ENCODE measurements around the gene LNPK.
"Not testable (repeated sequence)": the region's sequence is repeated elsewhere in the genome, so short reads cannot be mapped to it uniquely, and the experiment has no call there.

Gene LNPK

DNA sequence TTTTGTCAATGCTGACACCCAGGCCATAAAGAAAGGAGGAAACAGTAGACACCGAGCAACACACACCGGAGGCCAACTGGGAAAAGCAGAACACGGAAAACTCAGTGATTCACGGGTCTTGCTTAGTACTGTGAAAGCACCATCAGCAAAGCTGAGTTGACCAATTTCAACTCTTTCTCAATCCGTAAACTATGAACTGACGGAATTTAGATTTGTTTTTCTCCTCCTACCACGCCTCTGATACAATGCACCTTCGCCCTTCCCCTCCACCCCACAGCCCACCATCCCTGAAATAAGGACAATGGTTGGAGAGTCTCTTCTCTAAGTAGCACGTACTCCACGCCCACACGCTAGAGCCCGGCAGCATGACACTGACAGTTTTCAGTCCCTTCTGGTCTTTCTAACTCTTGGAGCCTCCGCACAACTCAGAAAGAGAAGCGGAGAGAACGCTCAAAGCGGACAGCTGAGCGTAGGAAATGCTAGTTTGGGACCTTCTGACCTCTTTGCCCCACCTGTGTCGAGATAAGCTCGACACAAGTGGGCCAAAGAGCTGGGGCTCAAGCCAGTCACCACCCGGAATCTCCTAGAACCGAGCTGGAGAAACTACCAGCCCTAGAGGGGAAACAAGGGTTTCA is 669 bp downstream of the LNPK start:
- peaks cover 24% of the 10 kb centered on the region for H3K4me1 Mint-ChIP-seq (ENCODE audit: low read depth)
- peak overlapping the region; percentile 90 for H3K27ac Mint-ChIP-seq
- DNase-seq (ENCODE audit: low spot score), result peak; percentile 56
- peaks cover 11% of the 10 kb centered on the region for H3K27me3 Mint-ChIP-seq (ENCODE audit: low read depth)
- H3K4me3 Mint-ChIP-seq, result peak overlapping the region; percentile 99
- no peaks in the 10 kb centered on the region for H3K36me3 Mint-ChIP-seq (ENCODE audit: low read depth)
- H3K9me3 Mint-ChIP-seq, result no peaks in the 10 kb centered on the region

DNA sequence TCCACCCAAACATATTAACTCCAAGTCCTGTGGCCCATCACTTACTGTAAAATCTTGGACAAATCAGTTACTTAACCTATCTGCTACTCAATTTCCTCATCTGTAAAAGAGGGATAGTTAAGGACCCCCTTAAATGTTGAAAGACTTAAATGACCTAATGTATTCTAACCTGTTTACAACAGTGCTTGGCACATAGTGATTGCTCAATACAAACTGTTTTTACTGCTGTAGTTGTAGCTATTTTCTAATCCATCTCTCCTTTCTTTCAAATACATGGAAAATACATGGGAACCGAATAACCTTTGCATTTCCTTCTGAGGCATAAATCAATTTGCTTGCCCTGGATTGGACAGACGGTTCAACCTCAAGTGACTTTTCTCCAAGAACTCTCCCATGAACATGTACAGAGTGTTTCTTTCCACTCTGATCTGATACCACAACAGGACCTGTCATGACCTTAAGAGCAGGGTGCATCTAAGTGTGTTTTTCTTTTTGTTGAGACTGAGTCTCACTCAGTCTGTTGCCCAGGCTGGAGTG is 2.7 kb downstream of the LNPK start:
- Mint-ChIP-seq H3K27me3 (ENCODE audit: low read depth) (peaks cover 3% of the 10 kb centered on the region), H3K36me3 (ENCODE audit: low read depth) (no peaks in the 10 kb centered on the region)
- DNase-seq (ENCODE audit: low spot score), result no peak

DNA sequence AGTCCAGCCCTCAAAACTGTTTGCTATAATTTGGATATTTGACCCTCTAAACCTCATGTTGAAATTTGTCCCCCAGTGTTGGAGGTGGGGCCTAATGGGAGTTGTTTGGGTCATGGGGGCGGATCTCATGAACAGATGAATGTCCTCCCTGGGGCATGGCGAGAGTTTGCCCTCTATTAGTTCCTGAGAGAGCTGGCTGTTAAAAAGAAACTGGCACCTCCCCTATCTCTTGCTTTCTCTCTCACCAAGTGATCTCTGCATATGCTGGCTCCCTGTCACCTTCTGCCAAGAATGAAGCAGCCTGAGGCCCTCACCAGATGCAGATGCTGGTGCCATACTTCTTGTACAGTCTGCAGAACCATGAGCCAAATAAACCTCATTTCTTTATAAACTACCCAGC is 12.0 kb downstream of the LNPK start:
- Mint-ChIP-seq H3K4me3 (no peak overlapping the region), H3K27ac (no peak overlapping the region), H3K4me1 (ENCODE audit: low read depth) (no peaks in the 10 kb centered on the region), H3K27me3 (ENCODE audit: low read depth) (no peaks in the 10 kb centered on the region), H3K9me3 (no peaks in the 10 kb centered on the region), H3K36me3 (ENCODE audit: low read depth) (peaks cover 24% of the 10 kb centered on the region)
- DNase-seq (ENCODE audit: low spot score), result no peak

More for the DNA sequence above, 2.7 kb downstream of the LNPK start:
- no peak overlapping the region for H3K4me3 Mint-ChIP-seq
- H3K9me3 Mint-ChIP-seq, result no peaks in the 10 kb centered on the region
- peaks cover 24% of the 10 kb centered on the region for H3K4me1 Mint-ChIP-seq (ENCODE audit: low read depth)
- H3K27ac Mint-ChIP-seq, result no peak overlapping the region

DNA sequence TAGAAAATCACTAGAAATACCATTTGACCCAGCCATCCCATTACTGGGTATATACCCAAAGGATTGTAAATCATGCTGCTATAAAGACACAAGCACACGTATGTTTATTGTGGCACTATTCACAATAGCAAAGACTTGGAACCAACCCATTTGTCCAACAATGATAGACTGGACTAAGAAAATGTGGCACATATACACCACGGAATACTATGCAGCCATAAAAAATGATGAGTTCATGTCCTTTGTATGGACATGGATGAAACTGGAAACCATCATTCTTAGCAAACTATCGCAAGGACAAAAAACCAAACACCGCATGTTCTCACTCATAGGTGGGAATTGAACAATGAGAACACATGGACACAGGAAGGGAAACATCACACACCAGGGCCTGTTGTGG is 14.9 kb downstream of the LNPK start:
- H3K36me3 Mint-ChIP-seq (ENCODE audit: low read depth), result peaks cover 39% of the 10 kb centered on the region
- not testable (repeated sequence) for H3K27me3 Mint-ChIP-seq (ENCODE audit: low read depth); H3K27ac Mint-ChIP-seq; H3K9me3 Mint-ChIP-seq; DNase-seq (ENCODE audit: low spot score); H3K4me3 Mint-ChIP-seq; H3K4me1 Mint-ChIP-seq (ENCODE audit: low read depth)

DNA sequence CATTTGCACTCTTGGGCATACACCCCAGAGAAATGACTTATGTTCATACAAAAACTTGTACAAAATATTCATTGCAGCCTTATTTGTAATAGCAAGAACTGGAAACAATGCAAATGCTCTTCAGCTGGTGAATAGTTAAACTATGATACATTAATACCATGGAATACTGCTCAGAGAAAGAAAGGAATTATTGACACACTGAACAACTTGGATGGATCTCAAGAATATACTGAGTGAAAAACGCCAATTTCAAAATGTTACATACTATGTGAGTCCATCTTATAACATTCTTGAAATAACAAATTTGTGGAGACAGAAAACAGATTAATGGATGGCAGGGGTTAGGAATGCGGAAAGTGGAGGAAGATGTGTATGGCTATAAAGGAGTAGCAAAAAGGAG is 17.2 kb downstream of the LNPK start:
- Mint-ChIP-seq H3K36me3 (ENCODE audit: low read depth) (peaks cover 39% of the 10 kb centered on the region), H3K9me3 (no peaks in the 10 kb centered on the region)

DNA sequence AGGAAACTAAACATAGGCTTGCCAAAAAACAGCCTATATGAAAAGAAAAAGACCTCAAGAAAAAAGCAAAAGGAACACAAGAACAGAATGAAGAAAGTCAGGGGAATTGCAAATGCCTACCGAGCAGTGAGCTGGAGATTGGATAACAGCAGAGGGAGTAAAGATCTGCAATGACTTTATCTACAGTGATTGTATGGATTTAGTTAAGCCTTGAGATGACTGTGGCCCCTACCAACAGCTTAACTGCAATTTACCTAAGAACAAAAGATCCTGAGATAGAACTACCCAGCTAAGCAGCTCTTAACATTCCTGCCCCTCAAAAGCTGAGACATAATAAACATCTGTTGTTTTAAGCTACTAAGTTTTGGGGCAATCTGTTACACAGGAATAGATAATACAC is 20.5 kb downstream of the LNPK start:
- H3K4me3 Mint-ChIP-seq, result no peak overlapping the region
- H3K9me3 Mint-ChIP-seq, result no peaks in the 10 kb centered on the region
- H3K27ac Mint-ChIP-seq, result no peak overlapping the region
- peaks cover 37% of the 10 kb centered on the region for H3K36me3 Mint-ChIP-seq (ENCODE audit: low read depth)
- no peaks in the 10 kb centered on the region for H3K27me3 Mint-ChIP-seq (ENCODE audit: low read depth)
- H3K4me1 Mint-ChIP-seq (ENCODE audit: low read depth), result no peaks in the 10 kb centered on the region
- no peak for DNase-seq (ENCODE audit: low spot score)

More for the DNA sequence above, 17.2 kb downstream of the LNPK start:
- no peak for DNase-seq (ENCODE audit: low spot score)
- Mint-ChIP-seq H3K27ac (no peak overlapping the region), H3K27me3 (ENCODE audit: low read depth) (no peaks in the 10 kb centered on the region), H3K4me3 (no peak overlapping the region), H3K4me1 (ENCODE audit: low read depth) (no peaks in the 10 kb centered on the region)

DNA sequence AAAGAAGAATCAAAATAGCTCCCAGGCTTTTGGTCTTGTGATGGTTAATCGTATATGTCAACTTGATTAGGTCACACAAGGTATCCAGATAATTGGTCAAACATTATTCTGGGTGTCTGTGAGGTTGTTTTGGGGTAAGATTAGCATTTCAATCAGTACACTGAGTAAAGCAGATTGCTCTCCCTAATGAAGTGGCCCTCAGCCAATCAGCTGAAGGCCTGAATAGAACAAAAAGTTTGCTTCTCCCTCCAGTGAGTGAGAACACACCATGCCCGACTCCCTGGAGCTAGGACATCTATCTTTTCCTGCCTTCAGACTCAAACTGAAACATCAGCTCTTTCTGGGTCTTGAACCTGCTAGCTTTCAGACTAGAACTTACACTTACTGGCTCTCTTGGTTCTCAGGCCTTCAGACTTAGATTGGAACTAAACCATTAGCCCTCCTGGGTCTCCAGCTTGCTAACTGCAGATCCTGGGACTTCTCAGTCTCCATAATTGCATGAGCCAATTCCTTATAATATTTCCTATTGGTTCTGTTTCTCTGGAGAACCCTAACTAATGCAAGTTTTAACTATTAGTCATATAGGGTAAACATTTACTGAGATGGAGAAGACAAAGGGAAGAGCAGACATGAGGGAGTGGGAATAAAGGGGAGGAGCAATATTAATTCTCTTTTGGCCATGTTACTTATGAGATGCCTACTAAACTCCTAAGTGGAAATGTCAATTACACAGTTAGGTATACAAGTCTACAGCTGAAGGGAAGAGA is 25.5 kb downstream of the LNPK start:
- no peaks in the 10 kb centered on the region for H3K4me1 Mint-ChIP-seq (ENCODE audit: low read depth)
- H3K27ac Mint-ChIP-seq, result no peak overlapping the region
- no peak for DNase-seq (ENCODE audit: low spot score)
- no peak overlapping the region for H3K4me3 Mint-ChIP-seq
- no peaks in the 10 kb centered on the region for H3K27me3 Mint-ChIP-seq (ENCODE audit: low read depth)
- H3K36me3 Mint-ChIP-seq (ENCODE audit: low read depth), result peaks cover 43% of the 10 kb centered on the region
- H3K9me3 Mint-ChIP-seq, result peaks cover 4% of the 10 kb centered on the region

DNA sequence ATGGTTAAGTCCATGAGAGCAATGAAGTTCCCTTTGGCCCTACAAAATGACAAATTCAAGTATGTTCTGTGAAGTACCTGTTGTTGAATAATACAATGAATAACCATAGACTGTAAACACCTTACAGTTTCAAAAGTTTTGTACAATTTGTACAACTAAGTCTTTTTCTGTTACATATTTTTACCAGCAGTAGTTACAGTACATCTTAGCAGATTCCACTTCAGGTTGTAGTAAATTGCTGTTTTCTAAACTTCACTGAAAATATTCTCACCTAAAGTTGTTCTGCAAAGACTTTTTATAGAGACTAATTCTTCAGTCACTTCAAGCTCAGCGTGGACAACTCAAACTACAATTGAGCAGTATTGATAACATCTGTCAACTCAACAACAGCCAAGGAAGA is 28.7 kb downstream of the LNPK start:
- H3K4me1 Mint-ChIP-seq (ENCODE audit: low read depth), result peaks cover 4% of the 10 kb centered on the region
- H3K27ac Mint-ChIP-seq, result no peak overlapping the region
- peaks cover 40% of the 10 kb centered on the region for H3K36me3 Mint-ChIP-seq (ENCODE audit: low read depth)
- H3K9me3 Mint-ChIP-seq, result peaks cover 4% of the 10 kb centered on the region
- no peak for DNase-seq (ENCODE audit: low spot score)
- no peaks in the 10 kb centered on the region for H3K27me3 Mint-ChIP-seq (ENCODE audit: low read depth)
- H3K4me3 Mint-ChIP-seq, result no peak overlapping the region

DNA sequence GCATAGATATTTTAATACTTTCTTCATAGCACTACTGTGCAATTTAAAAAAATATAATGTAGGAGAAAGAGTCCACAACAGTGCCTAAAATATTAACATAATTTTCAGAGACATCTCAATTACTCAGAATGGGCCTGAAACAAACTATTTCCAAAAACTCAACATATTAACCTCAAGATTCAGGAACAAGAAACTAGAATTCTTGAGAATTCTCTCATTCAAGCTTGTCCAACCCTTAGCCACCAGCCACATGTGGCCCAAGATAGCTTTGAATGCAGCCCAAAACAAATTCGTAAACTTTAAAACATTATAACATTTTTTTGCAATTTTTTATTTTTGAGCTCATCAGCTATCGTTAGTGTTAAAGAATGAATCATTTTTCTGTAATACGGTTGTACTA is 35.2 kb downstream of the LNPK start:
- Mint-ChIP-seq H3K27ac (no peak overlapping the region), H3K4me3 (no peak overlapping the region), H3K36me3 (ENCODE audit: low read depth) (peaks cover 28% of the 10 kb centered on the region), H3K4me1 (ENCODE audit: low read depth) (peaks cover 4% of the 10 kb centered on the region), H3K27me3 (ENCODE audit: low read depth) (no peaks in the 10 kb centered on the region), H3K9me3 (no peaks in the 10 kb centered on the region)
- DNase-seq (ENCODE audit: low spot score), result no peak

DNA sequence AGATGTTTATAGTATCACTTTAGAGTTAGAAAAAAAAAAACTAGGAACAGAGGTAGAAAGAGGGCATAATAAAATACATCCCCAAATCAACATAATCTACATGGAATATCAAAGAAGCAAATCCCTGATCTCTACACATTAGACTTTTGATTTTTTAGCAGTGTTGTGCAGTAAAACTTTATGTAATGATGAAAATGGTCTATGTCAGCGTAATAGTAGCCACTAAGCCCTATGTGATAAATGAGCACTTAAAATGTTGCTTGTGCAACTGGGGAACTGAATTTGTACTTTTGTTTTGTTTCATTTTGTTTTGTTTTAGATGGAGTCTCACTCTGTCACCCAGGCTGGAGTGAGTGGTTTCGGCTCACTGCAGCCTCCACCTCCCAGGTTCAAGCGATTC is 36.3 kb downstream of the LNPK start:
- Mint-ChIP-seq H3K4me3 (no peak overlapping the region), H3K9me3 (no peaks in the 10 kb centered on the region), H3K36me3 (ENCODE audit: low read depth) (peaks cover 39% of the 10 kb centered on the region), H3K27me3 (ENCODE audit: low read depth) (no peaks in the 10 kb centered on the region), H3K4me1 (ENCODE audit: low read depth) (peaks cover 4% of the 10 kb centered on the region), H3K27ac (no peak overlapping the region)
- no peak for DNase-seq (ENCODE audit: low spot score)

DNA sequence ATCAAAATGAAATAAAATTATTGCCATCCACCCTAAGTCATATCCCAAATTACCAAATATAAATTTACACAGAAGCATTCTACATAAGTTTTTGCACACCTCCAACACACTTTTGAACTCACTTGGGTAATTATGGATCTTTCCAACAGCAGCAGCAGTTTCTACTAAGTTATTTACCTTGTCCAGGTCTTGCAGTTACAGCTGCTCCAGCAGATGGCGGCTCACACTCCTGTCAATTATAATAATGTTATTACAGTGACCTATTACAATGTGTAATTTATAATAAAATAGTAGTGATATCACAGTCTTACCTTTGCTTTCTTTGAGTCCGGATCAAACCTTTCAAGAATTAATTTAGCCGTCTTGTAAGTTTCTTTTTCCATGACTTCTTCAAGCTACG is 37.9 kb downstream of the LNPK start:
- no peak overlapping the region for H3K4me3 Mint-ChIP-seq
- no peaks in the 10 kb centered on the region for H3K27me3 Mint-ChIP-seq (ENCODE audit: low read depth)
- peaks cover 45% of the 10 kb centered on the region for H3K36me3 Mint-ChIP-seq (ENCODE audit: low read depth)
- H3K9me3 Mint-ChIP-seq, result no peaks in the 10 kb centered on the region
- H3K27ac Mint-ChIP-seq, result no peak overlapping the region
- no peaks in the 10 kb centered on the region for H3K4me1 Mint-ChIP-seq (ENCODE audit: low read depth)
- DNase-seq (ENCODE audit: low spot score), result no peak

DNA sequence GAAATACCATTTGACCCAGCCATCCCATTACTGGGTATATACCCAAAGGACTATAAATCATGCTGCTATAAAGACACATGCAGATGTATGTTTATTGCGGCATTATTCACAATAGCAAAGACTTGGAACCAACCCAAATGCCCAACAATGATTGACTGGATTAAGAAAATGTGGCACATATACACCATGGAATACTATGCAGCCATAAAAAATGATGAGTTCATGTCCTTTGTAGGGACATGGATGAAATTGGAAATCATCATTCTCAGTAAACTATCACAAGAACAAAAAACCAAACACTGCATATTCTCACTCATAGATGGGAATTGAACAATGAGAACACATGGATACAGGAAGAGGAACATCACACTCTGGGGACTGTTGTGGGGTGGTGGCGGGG is 38.9 kb downstream of the LNPK start:
- not testable (repeated sequence) for DNase-seq (ENCODE audit: low spot score); H3K4me3 Mint-ChIP-seq; H3K4me1 Mint-ChIP-seq (ENCODE audit: low read depth); H3K27me3 Mint-ChIP-seq (ENCODE audit: low read depth); H3K9me3 Mint-ChIP-seq; H3K27ac Mint-ChIP-seq
- H3K36me3 Mint-ChIP-seq (ENCODE audit: low read depth), result peaks cover 54% of the 10 kb centered on the region

DNA sequence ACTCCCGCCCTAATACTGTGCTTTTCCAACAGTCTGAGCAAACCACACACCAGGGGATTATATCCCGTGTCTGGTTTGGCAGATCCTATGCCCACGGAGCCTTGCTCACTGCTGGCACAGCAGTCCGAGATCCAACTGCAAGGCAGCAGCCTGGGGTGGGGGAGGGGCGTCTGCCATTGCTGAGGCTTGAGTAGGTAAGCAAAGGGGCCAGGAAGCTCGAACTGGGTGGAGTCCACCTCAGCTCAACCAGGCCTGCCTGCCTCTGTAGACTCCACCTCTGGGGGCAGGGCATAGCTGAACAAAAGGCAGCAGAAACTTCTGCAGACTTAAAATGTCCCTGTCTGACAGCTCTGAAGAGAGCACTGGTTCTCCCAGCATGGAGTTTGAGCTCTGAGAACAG is 44.2 kb downstream of the LNPK start:
- no peak for DNase-seq (ENCODE audit: low spot score)
- H3K4me3 Mint-ChIP-seq, result no peak overlapping the region
- peaks cover 5% of the 10 kb centered on the region for H3K4me1 Mint-ChIP-seq (ENCODE audit: low read depth)
- H3K36me3 Mint-ChIP-seq (ENCODE audit: low read depth), result peaks cover 58% of the 10 kb centered on the region
- H3K9me3 Mint-ChIP-seq, result no peaks in the 10 kb centered on the region
- no peaks in the 10 kb centered on the region for H3K27me3 Mint-ChIP-seq (ENCODE audit: low read depth)
- H3K27ac Mint-ChIP-seq, result no peak overlapping the region

DNA sequence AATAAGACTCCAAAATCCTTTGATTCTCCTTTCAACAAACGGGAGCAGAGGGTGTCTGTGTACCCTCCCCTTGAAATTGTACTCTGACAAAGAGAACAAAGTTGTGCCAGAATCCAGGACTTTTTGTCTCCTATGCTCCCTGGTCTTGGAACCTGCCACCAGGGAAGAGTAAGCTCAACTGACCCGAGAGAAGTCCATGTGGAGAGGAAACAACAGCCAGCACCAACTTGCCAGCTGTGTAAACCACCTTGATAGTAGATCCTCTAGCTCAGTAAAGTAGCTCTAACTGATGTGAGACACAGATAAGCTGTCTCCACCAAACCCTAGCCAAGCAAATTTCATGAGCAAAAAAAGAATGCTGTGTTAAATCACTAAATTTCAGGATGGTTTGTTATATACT is 46.9 kb downstream of the LNPK start:
- H3K9me3 Mint-ChIP-seq, result no peaks in the 10 kb centered on the region
- peaks cover 5% of the 10 kb centered on the region for H3K4me1 Mint-ChIP-seq (ENCODE audit: low read depth)
- DNase-seq (ENCODE audit: low spot score), result no peak
- H3K36me3 Mint-ChIP-seq (ENCODE audit: low read depth), result peaks cover 35% of the 10 kb centered on the region
- H3K27me3 Mint-ChIP-seq (ENCODE audit: low read depth), result no peaks in the 10 kb centered on the region
- no peak overlapping the region for H3K4me3 Mint-ChIP-seq
- H3K27ac Mint-ChIP-seq, result no peak overlapping the region

Measured in T-helper 2 cell treated with Interferon-gamma antibody and Interleukin-4, amounts not matched to agents 5 μg/mL and 100 μg/mL, for 36 hours (primary cell).